Fibroblast of skin of abdomen (primary cell): ENCODE results near the gene PLCL2.
"Not testable (repeated sequence)": the region's sequence is repeated elsewhere in the genome, so short reads cannot be mapped to it uniquely, and the experiment has no call there.

Experiments used
- DNase-seq: peaks from one replicate; pipeline ENCODE4 v3.0.0-alpha.2; 2013

PLCL2 gene

GRCh38 chr3:17125738-17126442, 241.1 kb downstream of the PLCL2 start:
- no peak for DNase-seq

- DNase-seq: not testable (repeated sequence)
Measured at GRCh38 chr3:17128671-17129070, 243.9 kb downstream of the PLCL2 start.

- no peak for DNase-seq
Measured at GRCh38 chr3:17129556-17129955, 244.8 kb downstream of the PLCL2 start.

- no peak for DNase-seq
Measured at GRCh38 chr3:17130956-17131355, 246.2 kb downstream of the PLCL2 start.

GRCh38 chr3:17132286-17133115, 247.7 kb downstream of the PLCL2 start:
- no peak for DNase-seq

GRCh38 chr3:17133632-17134545, 249.1 kb downstream of the PLCL2 start:
- no peak for DNase-seq

GRCh38 chr3:17135696-17136095, 250.9 kb downstream of the PLCL2 start:
- DNase-seq: no peak

- no peak for DNase-seq
Measured at GRCh38 chr3:17136136-17136721, 251.5 kb downstream of the PLCL2 start.

GRCh38 chr3:17137321-17137826, 252.6 kb downstream of the PLCL2 start:
- no peak for DNase-seq

GRCh38 chr3:17138246-17139039, 253.7 kb downstream of the PLCL2 start:
- no peak for DNase-seq
